HG02938 (cell line): ENCODE results near the gene PGM5.
"Not testable (repeated sequence)": the region's sequence is repeated elsewhere in the genome, so short reads cannot be mapped to it uniquely, and the experiment has no call there.

Experiments used
- ATAC-seq: cut with Tn5 transposase; IDR thresholded peaks from one replicate; pipeline ENCODE4 v1.9.1; 2021; ENCODE audit warnings: mild to moderate bottlenecking, moderate library complexity; ENCODE audit not compliant: unreplicated experiment

PGM5 gene

GRCh38 chr9:68356380-68357118 lies at the start of gene PGM5:
Gene PGM5, plus strand, starts transcription at chr9:68356611. Its CDS starts 517 bp downstream, at chr9:68357128.
- not testable (repeated sequence) for ATAC-seq

- not testable (repeated sequence) for ATAC-seq
Observed at GRCh38 chr9:68307127-68307526, 49.3 kb upstream of the PGM5 start.

GRCh38 chr9:68307654-68308053 lies 48.8 kb upstream of the PGM5 start:
- ATAC-seq: not testable (repeated sequence)

GRCh38 chr9:68311208-68311607 lies 45.2 kb upstream of the PGM5 start:
- not testable (repeated sequence) for ATAC-seq

- ATAC-seq: not testable (repeated sequence)
Observed at GRCh38 chr9:68318209-68318608, 38.2 kb upstream of the PGM5 start.

GRCh38 chr9:68323749-68324148 lies 32.7 kb upstream of the PGM5 start:
- not testable (repeated sequence) for ATAC-seq

- ATAC-seq: not testable (repeated sequence)
Observed at GRCh38 chr9:68324518-68324917, 31.9 kb upstream of the PGM5 start.

- not testable (repeated sequence) for ATAC-seq
Observed at GRCh38 chr9:68329106-68329505, 27.3 kb upstream of the PGM5 start.

- ATAC-seq: not testable (repeated sequence)
Observed at GRCh38 chr9:68330531-68331173, 25.8 kb upstream of the PGM5 start.

GRCh38 chr9:68332122-68332521 lies 24.3 kb upstream of the PGM5 start:
- not testable (repeated sequence) for ATAC-seq

- ATAC-seq: not testable (repeated sequence)
Observed at GRCh38 chr9:68335935-68336334, 20.5 kb upstream of the PGM5 start.

GRCh38 chr9:68336639-68337339 lies 19.6 kb upstream of the PGM5 start:
- ATAC-seq: not testable (repeated sequence)

- not testable (repeated sequence) for ATAC-seq
Observed at GRCh38 chr9:68338000-68338399, 18.4 kb upstream of the PGM5 start.

- not testable (repeated sequence) for ATAC-seq
Observed at GRCh38 chr9:68342265-68343025, 14.0 kb upstream of the PGM5 start.

GRCh38 chr9:68343242-68343641 lies 13.2 kb upstream of the PGM5 start:
- not testable (repeated sequence) for ATAC-seq

- ATAC-seq: not testable (repeated sequence)
Observed at GRCh38 chr9:68343992-68344391, 12.4 kb upstream of the PGM5 start.

- ATAC-seq: not testable (repeated sequence)
Observed at GRCh38 chr9:68351689-68352088, 4.7 kb upstream of the PGM5 start.

- not testable (repeated sequence) for ATAC-seq
Observed at GRCh38 chr9:68355993-68356379, 425 bp upstream of the PGM5 start.

GRCh38 chr9:68357119-68357714 lies 806 bp downstream of the PGM5 start:
- not testable (repeated sequence) for ATAC-seq

- ATAC-seq: not testable (repeated sequence)
Observed at GRCh38 chr9:68366933-68367547, 10.6 kb downstream of the PGM5 start.
